Activated CD4-positive, alpha-beta T cell treated with anti-CD3 and anti-CD28 coated beads, Interleukin-2, amount 50 U/mL, for 24 hours (primary cell): ENCODE data around the gene WDR74.

Experiments
- DNase-seq, 2 donors: peaks; one replicate each; pipeline ENCODE4 v3.0.0-alpha.2; 2020; ENCODE audit warnings: low read depth in 1 of 2, low spot score in 1 of 2

The WDR74 gene

DNA sequence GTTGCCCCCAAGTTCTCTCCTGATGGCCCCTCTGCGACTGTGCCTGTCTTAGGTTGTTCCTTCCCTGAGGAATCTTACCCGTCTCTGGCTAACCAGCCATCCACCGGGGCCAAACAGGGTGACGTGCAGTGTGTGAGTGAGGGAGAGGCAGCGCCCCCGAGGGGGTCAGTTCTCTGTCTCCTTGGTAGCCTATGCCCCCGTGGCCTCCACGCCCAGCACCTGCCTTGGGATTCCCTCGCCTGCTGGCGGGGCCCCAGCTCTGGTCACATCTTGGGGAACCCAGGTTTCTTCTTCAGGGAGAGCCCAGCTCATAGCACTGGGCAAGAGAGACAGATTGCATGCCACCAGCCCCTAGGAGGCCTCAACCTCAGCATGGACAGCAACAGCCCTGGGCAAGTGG lies 39.9 kb downstream of the WDR74 start:
- DNase-seq = no peak

- no peak for DNase-seq
These were observed 43.1 kb downstream of the WDR74 start for GRCh38 chr11:62796281-62796680.

- no peak for DNase-seq
These were observed 45.1 kb downstream of the WDR74 start for GRCh38 chr11:62794201-62794775.

- no peak for DNase-seq
These were observed 47.2 kb downstream of the WDR74 start for GRCh38 chr11:62792202-62792575.

- peak; percentile 71 to 85 for DNase-seq
These were observed 47.7 kb downstream of the WDR74 start, which contains the start of gene TMEM223 for GRCh38 chr11:62791501-62792201. TSS of gene TMEM223 (minus strand) at chr11:62792006. CDS start at chr11:62791994, 12 bp downstream.

DNA sequence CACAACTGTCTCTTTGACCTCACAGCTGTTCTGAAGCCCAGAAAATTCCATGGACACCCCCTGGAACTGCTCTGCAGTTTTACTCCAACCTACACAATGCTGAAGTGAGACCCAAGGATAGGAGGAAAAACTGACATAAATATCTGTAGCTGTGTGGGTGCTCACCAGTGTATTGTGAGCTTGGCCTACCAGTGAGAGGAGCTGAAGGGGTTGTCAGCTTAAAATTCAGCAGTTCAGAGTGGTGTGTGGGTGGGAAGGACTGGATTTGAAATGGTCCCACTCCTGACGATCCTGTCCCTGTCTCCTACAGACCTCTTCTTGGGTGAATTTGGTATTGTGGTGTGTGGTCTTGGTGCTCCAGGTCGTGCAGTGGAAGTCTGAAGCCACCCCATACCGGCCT lies 49.8 kb downstream of the WDR74 start:
- no peak for DNase-seq

GRCh38 chr11:62788991-62789390 lies 50.4 kb downstream of the WDR74 start:
- no peak for DNase-seq

GRCh38 chr11:62787005-62787759 lies 52.2 kb downstream of the WDR74 start, which contains the start of gene TMEM179B:
TSS of gene TMEM179B (plus strand) at chr11:62787402. CDS start at chr11:62787432, 30 bp downstream.
- peak; percentile 95 to 99 for DNase-seq

GRCh38 chr11:62786318-62787004 lies 52.9 kb downstream of the WDR74 start:
- DNase-seq = peak; percentile 68 to 78
